Upper lobe of left lung (tissue), 4 donors: ENCODE data around the gene NCF2.

ENCODE experiments used
- CTCF ChIP-seq, 6 experiments: fragments of 450-650 bp in 4 of 6; fragments of 200-600 bp in 2 of 6; sonication (generic) in 2 of 6; IDR thresholded peaks; one replicate each; pipeline ENCODE4 v1.5.1; 2016 to 2019; ENCODE audit warnings: antibody characterized with exemption in 6 of 6
- POLR2A ChIP-seq, 4 donors: fragments of 450-650 bp; IDR thresholded peaks; one replicate each; pipeline ENCODE4 v1.5.1; 2016 to 2017; ENCODE audit warnings: antibody characterized with exemption in 4 of 4, mild to moderate bottlenecking in 2 of 4
- POLR2AphosphoS5 ChIP-seq, 2 donors: sonication (generic); formaldehyde crosslinking; IDR thresholded peaks; one replicate each; pipeline ENCODE4 v1.5.1; 2017; ENCODE audit warnings: antibody characterized with exemption in 2 of 2

- TF ChIP-seq CTCF (IDR thresholded peaks at IDR 0.05) = peak; percentile 27 to 62 (median 38)
- no peak for TF ChIP-seq POLR2A (IDR thresholded peaks at IDR 0.05)
- no peak for TF ChIP-seq POLR2AphosphoS5 (IDR thresholded peaks at IDR 0.05)
Measured at GRCh38 chr1:183543619-183544204, 46.5 kb downstream of the NCF2 start.
